OCI-LY7 (cell line): Measurements from ENCODE around the gene ADAMTS9. TPM values are rescaled to one million over a fixed set of nuclear protein-coding genes. Genes with fewer than 3 reads are reported as not detected.

Source experiments
- BruUV-seq: library from RNA; stranded (reverse); fragments of 400-500 nt; replicated peaks from 2 replicates; lab custom pipeline; 2021; lab: Mats Ljungman, UMichigan
- CTCF ChIA-PET: fragments of 300-600 bp; sonication (Branson Sonifier 250); formaldehyde crosslinking; loops from one replicate; lab custom pipeline; 2022; ENCODE audit warnings: antibody characterized with exemption; ENCODE audit not compliant: unreplicated experiment; lab: Charles Lee
- POLR2A ChIA-PET: fragments of 300-600 bp; sonication (Branson Sonifier 250); formaldehyde crosslinking; loops from one replicate; lab custom pipeline; 2022; ENCODE audit warnings: antibody characterized with exemption; lab: Charles Lee
- DNase-seq: peaks from one replicate; pipeline ENCODE4 v3.0.0-alpha.2; 2015; ENCODE audit warnings: low spot score
- H2AFZ ChIP-seq: fragments of 200-600 bp; sonication (generic), shearing (Covaris generic); 2 replicates; pipeline ENCODE4 v1.6.1; 2014; ENCODE audit warnings: mild to moderate bottlenecking, antibody characterized with exemption, low read length, moderate library complexity
- H3K27ac ChIP-seq: fragments of 200-600 bp; sonication (generic); 2 replicates; pipeline ENCODE4 v1.5.1; 2014; ENCODE audit warnings: mixed run types, low read depth, mild to moderate bottlenecking, moderate library complexity, low read length, inconsistent platforms; ENCODE audit not compliant: poor library complexity, severe bottlenecking
- H3K36me3 ChIP-seq: fragments of 200-600 bp; sonication (generic); 2 replicates; pipeline ENCODE4 v1.6.1; 2014; ENCODE audit warnings: mild to moderate bottlenecking, antibody characterized with exemption, low read length, moderate library complexity, mixed read lengths; ENCODE audit not compliant: insufficient read depth
- H3K4me1 ChIP-seq: fragments of 200-600 bp; sonication (generic); 2 replicates; pipeline ENCODE4 v1.5.1; 2014; ENCODE audit warnings: mild to moderate bottlenecking, low read length; ENCODE audit not compliant: insufficient read depth, poor library complexity, severe bottlenecking
- H3K4me2 ChIP-seq: fragments of 200-600 bp; sonication (generic); 2 replicates; pipeline ENCODE4 v1.6.1; 2014; ENCODE audit warnings: mild to moderate bottlenecking, low read length
- H3K4me3 ChIP-seq: fragments of 200-600 bp; sonication (generic); 2 replicates; pipeline ENCODE4 v1.5.1; 2014; ENCODE audit warnings: mild to moderate bottlenecking, low read depth, low read length; ENCODE audit not compliant: poor library complexity, severe bottlenecking
- H3K79me2 ChIP-seq: fragments of 200-600 bp; sonication (generic); 2 replicates; pipeline ENCODE4 v1.6.1; 2016; ENCODE audit warnings: low read depth, mild to moderate bottlenecking, low read length, moderate library complexity, mixed read lengths; ENCODE audit not compliant: insufficient read depth
- H3K9me2 ChIP-seq: fragments of 200-600 bp; sonication (generic); 2 replicates; pipeline ENCODE4 v1.6.1; 2016; ENCODE audit warnings: mild to moderate bottlenecking, low read length, mixed read lengths; ENCODE audit not compliant: insufficient read depth
- H3K9me3 ChIP-seq: fragments of 200-600 bp; sonication (generic); 2 replicates; pipeline ENCODE4 v1.6.1; 2014; ENCODE audit warnings: mild to moderate bottlenecking, mixed run types, low read length, mixed read lengths
- H4K20me1 ChIP-seq: fragments of 200-600 bp; sonication (generic); 2 replicates; pipeline ENCODE4 v1.6.1; 2014; ENCODE audit warnings: mild to moderate bottlenecking, antibody characterized with exemption, low read length, moderate library complexity, mixed read lengths; ENCODE audit not compliant: insufficient read depth
- EZH2phosphoT487 ChIP-seq: fragments of 200-600 bp; sonication (generic); IDR thresholded peaks from 2 replicates; pipeline ENCODE4 v1.6.1; 2018; ENCODE audit warnings: low read depth, borderline replicate concordance, mild to moderate bottlenecking, mixed run types, antibody characterized with exemption, low read length, moderate library complexity, mixed read lengths
- intact Hi-C: fragments of 100-400 bp; cut with micrococcal nuclease; formaldehyde crosslinking; loops from one replicate; pipeline ENCODE4 v1.10.0; 2022; ENCODE audit not compliant: unreplicated experiment
- total RNA-seq, 2 experiments: library from RNA; depleted of rRNA in 1 of 2; stranded (reverse); fragments of >200 nt in 1 of 2; shearing (Covaris generic) in 1 of 2; gene quantifications; 2 replicates each; pipeline ENCODE4 v1.2.3, GENCODE V29; 2014 to 2022
- TF ChIP-seq, protein P1 (sequence below): fragments of 200-600 bp; sonication (generic); conservative IDR thresholded peaks from 2 replicates; pipeline ENCODE4 v1.5.1; 2014; ENCODE audit warnings: mild to moderate bottlenecking, antibody characterized with exemption, low read length, moderate library complexity, mixed read lengths

Gene ADAMTS9
- total RNA-seq, 2 experiments from 2014 or later = not detected

DNA sequence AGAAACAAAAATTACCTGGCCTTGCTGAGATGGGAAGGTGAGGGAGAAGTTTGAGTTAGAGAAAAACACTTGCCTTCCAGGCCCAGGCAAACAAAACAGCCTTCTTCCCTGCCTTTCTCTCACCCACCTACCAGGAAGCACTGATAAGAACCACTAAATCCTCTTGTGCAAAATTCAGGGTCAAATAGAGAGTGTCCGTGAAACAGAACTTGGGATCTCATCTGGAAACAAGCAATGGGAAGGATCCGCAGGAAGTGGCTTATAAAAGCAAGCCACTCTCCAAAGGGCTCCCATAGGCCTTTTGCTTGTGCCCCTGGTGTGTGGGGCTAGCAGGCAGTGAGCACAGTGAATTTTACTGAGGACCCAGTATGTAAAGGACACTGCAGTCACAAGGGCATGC lies 11.0 kb downstream of the ADAMTS9 start:
- POLR2A ChIA-PET = interaction anchor here (0.5 kb wide), 1 partner anchor 44 kb away, joined by 3 read pairs; no protein-coding TSS in a partner anchor
- DNase-seq = no peak

DNA sequence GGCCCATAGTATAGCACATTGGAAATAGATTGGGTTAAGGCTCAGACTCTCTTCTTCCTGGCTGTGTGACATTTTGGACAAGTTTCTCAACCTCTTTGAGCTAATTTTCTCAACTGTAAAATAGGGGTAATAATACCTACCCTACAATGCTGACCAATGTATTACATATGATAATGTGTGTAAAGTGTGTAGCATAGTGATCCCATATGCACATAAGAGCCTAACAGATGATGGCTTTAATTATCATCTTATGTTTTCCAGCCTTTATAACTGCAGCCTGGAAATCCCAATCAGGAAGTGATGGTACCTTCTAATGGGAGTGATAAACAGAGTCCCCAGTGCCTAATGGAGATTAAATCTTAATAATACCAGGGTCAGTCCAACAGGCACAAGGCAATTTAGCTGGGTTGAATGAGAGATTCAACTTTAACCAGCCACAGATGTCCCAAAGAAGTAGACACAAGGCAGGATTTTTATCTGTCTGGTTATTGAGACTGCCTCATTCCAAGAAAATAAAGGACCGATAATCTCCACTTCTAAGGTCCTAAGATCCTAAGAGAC lies 12.0 kb downstream of the ADAMTS9 start:
- H3K79me2 ChIP-seq = no peaks in the 10 kb centered on the region
- no TSS peak for BruUV-seq
- no peaks in the 10 kb centered on the region for H3K4me1 ChIP-seq
- no peaks in the 10 kb centered on the region for H4K20me1 ChIP-seq
- TF ChIP-seq, protein P1, sequence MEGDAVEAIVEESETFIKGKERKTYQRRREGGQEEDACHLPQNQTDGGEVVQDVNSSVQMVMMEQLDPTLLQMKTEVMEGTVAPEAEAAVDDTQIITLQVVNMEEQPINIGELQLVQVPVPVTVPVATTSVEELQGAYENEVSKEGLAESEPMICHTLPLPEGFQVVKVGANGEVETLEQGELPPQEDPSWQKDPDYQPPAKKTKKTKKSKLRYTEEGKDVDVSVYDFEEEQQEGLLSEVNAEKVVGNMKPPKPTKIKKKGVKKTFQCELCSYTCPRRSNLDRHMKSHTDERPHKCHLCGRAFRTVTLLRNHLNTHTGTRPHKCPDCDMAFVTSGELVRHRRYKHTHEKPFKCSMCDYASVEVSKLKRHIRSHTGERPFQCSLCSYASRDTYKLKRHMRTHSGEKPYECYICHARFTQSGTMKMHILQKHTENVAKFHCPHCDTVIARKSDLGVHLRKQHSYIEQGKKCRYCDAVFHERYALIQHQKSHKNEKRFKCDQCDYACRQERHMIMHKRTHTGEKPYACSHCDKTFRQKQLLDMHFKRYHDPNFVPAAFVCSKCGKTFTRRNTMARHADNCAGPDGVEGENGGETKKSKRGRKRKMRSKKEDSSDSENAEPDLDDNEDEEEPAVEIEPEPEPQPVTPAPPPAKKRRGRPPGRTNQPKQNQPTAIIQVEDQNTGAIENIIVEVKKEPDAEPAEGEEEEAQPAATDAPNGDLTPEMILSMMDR = no peak
- TF ChIP-seq EZH2phosphoT487 = no peak
- H2AFZ ChIP-seq = no peak overlapping the region
- ChIA-PET POLR2A (no interaction called here), CTCF (no interaction called here)
- no peak overlapping the region for H3K27ac ChIP-seq
- H3K4me3 ChIP-seq = no peak overlapping the region
- H3K9me2 ChIP-seq = no peaks in the 10 kb centered on the region
- no peaks in the 10 kb centered on the region for H3K9me3 ChIP-seq
- H3K36me3 ChIP-seq = no peaks in the 10 kb centered on the region
- DNase-seq = no peak
- intact Hi-C loops = no loop called here
- H3K4me2 ChIP-seq = no peak overlapping the region

More for the DNA sequence above, 11.0 kb downstream of the ADAMTS9 start:
- no peak overlapping the region for H2AFZ ChIP-seq
- no peak overlapping the region for H3K4me2 ChIP-seq
- no peak overlapping the region for H3K4me3 ChIP-seq
- intact Hi-C loops = no loop called here
- H3K79me2 ChIP-seq = no peaks in the 10 kb centered on the region
- no peak for TF ChIP-seq EZH2phosphoT487
- TF ChIP-seq, protein P1 = no peak
- H3K9me3 ChIP-seq = no peaks in the 10 kb centered on the region
- H3K9me2 ChIP-seq = no peaks in the 10 kb centered on the region
- CTCF ChIA-PET = no interaction called here
- no TSS peak for BruUV-seq
- no peaks in the 10 kb centered on the region for H3K36me3 ChIP-seq
- no peaks in the 10 kb centered on the region for H4K20me1 ChIP-seq
- H3K27ac ChIP-seq = no peak overlapping the region
- no peaks in the 10 kb centered on the region for H3K4me1 ChIP-seq

DNA sequence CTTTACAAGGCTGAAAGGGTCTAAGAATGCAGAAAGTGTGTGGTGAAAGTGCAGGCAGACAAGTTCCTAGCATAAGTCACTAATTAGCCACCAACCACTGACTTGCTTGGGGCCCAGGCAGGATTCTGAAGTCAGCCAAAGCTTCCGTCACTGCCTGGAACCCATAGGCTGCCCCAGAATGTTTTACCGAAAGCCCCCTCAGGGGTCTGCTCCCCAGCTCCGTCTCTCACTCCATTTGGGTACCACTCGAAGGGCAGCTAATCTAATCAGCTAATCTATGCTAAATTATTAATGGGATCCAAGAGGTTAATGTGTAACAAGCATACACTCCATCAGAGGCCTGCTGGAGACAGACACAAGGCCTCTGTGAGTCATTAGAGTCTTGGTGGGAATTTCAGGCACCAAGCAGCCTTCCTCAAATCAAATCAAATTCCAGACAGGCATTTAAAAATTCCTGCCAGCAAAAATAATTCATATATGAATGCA lies 13.2 kb downstream of the ADAMTS9 start:
- Histone ChIP-seq H3K27ac (no peak overlapping the region), H3K4me3 (no peak overlapping the region), H3K4me2 (no peak overlapping the region), H3K36me3 (no peaks in the 10 kb centered on the region), H3K79me2 (no peaks in the 10 kb centered on the region), H3K9me3 (no peaks in the 10 kb centered on the region), H4K20me1 (no peaks in the 10 kb centered on the region), H2AFZ (no peak overlapping the region), H3K9me2 (no peaks in the 10 kb centered on the region), H3K4me1 (no peaks in the 10 kb centered on the region)
- intact Hi-C loops = no loop called here
- no TSS peak for BruUV-seq
- POLR2A ChIA-PET = no interaction called here
- CTCF ChIA-PET = no interaction called here
- DNase-seq = no peak
- no peak for TF ChIP-seq EZH2phosphoT487
- TF ChIP-seq, protein P1 = no peak
